NCI-H2196 treated with DMSO at 0.1 percent for 48 hours (cell line): ENCODE data around the gene CYTH4.
"Not testable (repeated sequence)": the region's sequence is repeated elsewhere in the genome, so short reads cannot be mapped to it uniquely, and the experiment has no call there.

Experiments used
- DNase-seq: peaks from one replicate; lab custom pipeline; 2025; ENCODE audit not compliant: unreplicated experiment; lab: John Stamatoyannopoulos, UW

CYTH4 gene, protein sequence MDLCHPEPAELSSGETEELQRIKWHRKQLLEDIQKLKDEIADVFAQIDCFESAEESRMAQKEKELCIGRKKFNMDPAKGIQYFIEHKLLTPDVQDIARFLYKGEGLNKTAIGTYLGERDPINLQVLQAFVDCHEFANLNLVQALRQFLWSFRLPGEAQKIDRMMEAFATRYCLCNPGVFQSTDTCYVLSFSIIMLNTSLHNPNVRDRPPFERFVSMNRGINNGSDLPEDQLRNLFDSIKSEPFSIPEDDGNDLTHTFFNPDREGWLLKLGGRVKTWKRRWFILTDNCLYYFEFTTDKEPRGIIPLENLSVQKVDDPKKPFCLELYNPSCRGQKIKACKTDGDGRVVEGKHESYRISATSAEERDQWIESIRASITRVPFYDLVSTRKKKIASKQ

DNA sequence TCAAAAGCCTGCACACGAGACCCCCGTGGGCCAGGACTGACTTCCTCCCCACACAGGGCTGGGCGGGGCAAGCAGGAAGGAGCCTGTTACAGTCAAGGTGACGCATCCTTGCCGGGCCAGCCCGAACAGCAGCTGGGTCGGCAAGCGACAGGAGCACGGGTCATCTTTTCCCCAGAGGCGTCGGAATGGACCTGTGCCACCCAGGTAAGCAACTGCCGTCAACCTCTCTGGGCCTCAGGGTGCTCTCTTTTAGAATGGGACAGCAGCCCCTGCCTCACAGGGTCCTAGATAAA, at the start of gene CYTH4:
Gene CYTH4 (plus strand): TSS at position 124 of the 293 bp plus-strand sequence. CDS start 62 bp downstream, at position 186.
- no peak for DNase-seq

DNA sequence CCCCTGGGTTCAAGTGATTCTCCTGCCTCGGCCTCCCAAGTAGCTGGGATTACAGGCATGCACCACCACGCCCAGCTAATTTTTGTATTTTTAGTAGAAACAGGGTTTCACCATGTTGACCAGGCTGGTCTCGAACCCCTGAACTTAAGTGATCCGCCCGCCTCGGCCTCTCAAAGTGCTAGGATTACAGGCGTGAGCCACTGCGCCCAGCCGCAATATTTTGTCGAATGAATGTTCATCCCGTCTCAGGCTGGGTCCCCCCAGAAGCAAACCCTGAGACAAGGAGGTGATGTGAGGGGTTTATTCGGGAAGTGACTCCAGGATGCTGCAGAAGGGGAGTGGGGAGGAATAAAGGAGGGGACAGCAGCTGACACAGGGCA, 48.9 kb upstream of the CYTH4 start:
- DNase-seq, result not testable (repeated sequence)

DNA sequence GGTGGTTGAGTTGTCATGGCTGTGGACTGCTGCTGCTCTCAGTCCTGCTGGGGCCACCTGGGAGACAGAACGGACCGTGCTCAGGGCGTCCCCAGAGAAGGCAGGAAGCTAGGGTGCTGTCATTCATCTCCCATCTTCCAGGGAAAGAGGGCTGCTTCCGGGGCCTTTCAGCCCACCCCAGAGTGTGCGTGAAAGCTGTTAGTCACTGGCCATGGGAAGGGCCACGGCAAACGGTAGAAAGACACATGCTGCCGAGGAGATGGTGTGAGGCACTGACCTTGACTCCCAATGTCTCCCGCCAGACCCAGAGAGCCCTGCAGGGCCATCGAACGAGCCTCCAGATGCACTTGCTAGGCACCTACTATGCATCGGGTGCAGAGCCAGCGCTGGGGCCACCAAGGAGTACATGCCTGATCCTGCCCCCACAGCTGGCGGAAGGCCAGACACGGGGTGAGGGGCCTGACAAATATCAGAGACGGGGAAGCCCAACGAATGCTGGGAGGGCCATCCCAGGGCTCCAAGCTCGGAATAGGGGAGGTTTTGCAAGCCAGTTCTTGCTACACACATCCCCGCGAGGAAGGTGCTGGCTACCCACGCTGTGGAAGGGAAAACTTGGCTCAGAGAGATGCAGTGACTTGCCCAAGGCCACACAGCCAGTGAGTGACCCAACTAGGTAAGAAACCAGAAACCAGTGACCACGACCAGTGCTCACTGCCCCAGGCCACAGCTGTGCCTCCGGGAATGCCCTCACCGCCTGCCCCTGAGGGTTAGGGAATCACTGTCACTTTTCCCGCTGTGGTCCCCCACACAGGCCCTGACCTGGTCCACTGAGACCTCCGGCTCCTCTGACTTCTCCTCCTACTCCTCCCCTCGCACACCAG, 48.3 kb upstream of the CYTH4 start:
- DNase-seq, result no peak

DNA sequence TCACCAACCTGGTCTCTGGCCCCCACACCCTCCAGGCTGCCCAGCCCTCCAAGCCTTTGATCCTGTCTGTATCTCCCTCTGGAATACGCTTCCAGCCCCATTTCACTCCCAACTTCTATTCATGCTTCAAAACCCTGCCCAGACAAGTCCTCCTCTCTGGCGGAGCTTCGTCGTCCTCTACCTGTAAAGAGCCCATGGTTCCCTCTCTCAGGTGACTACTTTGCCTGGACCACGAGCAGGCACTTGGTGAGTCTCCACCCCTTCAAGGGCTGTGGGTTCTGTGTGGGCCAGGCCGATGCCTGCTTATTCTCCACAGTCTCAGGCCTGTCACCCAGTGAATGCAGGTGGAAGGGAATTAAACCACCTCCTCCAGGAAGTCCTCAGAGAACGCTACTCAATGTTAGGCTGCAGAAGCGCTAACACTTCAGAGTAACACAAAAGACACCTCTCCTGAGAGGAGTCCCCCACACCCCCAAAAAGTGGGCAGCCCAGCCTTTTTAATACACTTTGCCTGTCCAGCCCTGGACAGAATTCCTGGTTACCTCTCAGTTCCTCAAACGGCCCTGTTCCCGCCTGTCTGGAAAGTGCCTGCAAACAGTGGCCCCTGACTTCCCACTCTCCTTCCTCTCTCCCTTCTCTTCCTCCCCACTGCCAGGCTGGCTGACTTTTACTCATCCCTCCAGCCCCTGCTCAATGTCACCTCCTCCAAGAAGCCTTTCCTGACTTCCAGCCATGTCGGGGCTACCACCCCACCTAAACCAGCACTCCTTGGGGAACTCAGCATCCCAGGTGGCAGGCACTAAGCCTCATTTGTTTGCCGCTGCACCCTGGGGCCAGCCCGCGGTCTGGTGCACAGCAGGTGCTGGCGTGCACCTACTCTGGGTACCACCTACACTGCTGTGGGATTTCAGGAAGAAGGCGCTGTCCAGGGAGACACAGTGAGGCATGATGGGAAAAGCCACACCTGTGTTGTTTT, 47.3 kb upstream of the CYTH4 start:
- no peak for DNase-seq

DNA sequence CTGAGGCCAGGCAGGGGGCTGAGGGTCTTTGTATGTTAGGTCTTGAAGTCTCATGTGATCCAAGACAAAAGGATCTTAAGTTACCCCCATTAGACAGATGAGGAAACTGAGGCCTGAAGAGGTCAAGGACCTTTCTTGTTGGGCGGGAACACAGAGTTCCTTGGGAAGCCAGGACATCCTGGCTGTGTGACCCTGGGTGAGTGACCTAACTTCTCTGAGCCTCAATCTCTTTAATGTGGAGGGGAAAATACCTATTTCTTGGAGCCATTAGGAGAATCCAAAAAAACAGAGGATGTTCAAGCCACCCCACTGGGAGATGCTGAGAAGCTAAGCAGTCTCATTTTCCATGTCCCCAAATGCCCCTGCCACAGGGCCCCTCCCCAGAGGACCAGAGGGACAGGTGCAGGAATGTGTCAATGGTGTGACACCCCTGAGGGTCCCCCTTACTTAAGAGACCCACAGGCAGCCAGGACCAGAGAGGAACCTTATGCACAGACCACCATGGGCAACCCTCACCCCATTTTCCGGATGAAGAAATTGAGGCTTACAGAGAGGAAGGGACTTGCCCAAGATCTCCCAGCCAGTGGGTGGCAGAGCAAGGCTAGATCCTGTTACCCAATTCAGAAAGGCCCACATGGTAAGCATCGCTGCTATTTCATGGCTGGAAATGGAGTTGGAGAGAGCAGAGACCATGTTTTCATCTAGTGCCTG, 46.3 kb upstream of the CYTH4 start:
- no peak for DNase-seq

DNA sequence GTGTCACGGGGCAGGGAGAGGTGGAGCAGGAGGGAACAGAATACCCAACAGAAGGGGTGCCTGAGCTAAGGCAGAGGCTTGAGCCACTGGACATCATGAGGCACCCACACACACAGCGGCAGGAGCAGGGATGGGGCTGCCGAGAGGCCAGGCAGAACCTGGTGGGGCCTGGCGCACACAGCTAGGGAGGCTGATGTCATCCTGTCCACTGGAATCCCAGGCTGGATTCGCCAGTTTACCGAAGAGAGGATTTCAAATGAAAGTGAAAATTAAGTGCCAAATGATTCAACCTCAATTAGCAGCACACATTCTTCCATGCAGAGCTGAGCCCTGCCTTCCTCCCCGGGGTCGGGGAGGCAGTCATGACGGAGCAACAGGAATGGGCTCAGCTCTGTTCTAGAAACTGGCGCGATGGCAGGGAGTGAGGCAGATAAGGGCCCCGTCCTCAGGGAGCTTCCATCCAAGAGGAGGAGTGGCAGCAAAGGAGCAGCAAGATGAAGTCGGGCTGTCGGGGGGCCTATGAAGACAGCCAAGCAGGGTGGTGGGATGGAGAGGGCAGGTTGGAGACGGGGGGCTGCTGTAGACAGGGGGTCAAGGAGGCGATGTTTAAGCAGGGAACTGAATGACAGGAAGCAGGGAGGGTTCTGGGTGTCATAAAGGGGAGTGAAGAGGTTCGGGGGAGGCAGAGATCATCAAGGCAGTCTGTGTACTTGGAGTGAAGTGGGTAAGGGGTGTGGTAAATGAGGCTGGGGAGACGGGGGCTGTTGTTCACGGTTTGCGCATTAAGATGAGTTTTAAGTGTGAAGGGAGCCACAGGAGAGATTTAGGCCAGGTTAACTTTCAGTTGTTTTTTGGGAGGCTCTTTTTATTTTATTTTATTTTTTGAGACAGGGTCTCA, 44.7 kb upstream of the CYTH4 start:
- DNase-seq, result no peak

DNA sequence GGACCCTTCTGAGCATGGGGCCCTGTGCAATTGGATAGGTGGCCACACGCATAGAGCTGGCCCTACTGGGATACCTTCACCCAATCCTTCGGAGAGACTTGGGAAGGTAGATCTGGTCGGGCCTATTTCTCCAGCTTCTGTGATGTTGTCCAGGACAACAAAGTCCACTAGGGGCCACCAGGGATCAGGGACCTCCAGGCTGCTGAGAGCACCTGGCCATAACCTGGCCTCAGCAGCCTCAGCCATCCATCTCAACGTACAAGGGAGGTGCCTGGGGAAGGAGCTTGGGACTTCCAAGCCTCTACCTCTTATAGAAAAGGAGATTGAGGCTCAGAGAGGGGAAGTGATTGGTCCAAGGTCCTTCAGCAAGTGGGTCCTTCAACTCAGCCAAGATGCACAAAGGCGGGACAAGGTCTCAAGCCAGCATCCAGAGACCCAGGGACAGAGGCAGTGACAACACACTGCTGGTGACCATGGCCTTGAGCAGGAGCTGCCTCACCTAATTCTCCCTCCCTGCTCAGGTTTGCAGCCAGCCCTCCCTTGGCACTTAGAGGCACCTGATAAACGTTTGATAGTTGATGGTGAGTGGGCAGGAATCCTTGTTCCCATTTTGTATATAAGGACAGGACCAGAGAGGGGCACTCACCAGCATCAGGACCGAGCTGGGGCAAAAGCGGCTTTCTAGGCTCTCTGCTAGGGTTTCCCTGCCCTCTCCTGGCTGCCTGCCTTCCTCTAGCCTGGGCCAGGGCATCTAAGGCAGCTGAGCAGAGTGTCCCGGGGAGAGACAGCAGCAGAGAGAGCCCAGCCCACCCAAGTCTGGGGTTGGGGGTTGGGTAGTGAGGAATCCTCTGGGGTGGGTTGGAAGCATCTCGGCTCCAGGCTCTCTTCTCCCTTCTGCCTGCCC, 42.7 kb upstream of the CYTH4 start:
- no peak for DNase-seq

DNA sequence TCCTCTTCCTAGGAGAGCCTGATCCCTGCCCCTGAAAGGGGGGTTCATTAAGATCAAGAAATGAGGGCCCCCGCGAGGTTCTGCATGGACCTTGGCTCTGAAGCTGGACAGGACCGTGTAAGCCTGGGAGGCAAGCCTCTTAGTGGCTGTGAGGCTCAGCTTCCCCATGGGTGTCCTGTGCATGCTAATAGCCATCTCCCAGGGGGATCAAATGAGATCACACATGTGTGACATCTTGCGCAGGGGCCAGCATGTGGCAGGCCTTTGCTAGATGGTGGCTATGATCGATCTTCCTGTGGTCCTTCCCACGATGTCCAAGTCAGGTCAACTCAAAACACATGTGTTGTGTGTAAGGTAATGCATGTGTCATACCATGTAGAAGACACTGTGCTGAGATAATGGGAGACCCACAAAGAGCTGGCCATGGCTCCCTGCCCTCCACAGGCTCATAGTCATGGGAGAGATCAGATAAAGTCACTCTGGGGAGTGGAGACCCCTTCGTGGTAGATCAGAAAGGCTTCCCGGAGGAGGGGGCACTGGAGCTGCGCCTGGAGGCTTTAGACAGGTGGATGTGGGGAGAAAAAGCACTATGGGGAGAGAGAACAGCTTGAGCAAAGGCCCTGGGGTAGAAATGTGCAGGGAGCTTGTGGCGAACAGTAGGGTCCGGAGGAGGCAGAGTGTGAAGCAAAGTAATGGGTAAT, 41.9 kb upstream of the CYTH4 start:
- no peak for DNase-seq

DNA sequence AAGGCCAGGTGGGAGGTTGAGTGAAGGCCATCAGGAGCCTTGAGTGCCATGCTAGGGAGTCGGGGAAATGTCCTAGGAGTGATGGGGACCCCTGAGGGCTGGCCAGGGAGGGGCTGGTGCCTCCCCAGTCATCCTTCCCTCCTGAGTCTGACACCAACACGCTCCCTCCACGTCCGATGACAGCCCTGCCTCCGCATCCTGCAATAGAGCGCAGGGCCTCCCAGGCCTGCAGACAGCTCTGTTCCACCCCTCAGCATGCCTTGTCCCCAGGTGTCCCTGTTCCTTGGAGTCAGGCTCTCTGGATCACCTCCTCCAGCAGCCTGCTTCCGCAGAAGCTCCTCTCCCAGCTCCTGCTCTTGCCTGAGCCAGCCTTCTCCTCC, 41.4 kb upstream of the CYTH4 start:
- DNase-seq, result no peak

DNA sequence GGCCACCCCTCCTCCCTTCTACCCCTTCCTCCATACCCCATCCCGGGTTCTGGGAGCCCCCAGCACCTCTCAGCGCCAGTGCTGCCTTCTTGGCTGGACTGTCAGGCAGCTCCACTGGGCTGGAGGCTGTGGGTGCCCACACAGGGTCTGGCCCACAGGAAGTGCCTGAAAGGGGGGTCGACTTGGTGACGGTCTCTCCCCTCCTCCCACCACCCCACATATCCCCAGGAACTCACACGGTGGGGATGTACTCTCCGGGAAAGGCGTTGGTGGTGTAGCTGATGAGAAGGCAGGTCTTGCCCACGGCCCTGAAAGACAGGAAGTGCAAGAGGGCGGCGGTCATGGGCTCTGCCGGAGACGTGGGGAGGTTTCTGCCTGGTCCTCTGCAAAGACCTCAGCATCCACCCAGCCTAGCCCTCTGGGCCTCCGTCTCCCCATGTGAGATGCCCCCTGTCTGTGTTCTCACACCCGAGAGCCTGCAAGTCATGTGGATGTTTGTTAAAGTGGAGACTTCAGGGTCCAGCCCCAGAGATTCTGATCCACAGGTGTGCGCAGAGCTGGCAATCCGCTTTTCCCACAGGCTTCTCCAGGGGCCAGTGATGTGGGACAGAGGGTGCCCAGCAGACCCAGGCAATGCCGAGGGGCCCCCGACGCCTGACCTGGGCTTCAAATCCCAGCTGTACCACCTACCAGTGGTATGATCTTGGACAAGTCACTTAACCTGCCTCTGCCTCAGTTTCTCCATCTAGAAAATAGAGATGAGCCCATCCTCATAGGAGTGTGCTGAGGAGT, 40.8 kb upstream of the CYTH4 start:
- no peak for DNase-seq

DNA sequence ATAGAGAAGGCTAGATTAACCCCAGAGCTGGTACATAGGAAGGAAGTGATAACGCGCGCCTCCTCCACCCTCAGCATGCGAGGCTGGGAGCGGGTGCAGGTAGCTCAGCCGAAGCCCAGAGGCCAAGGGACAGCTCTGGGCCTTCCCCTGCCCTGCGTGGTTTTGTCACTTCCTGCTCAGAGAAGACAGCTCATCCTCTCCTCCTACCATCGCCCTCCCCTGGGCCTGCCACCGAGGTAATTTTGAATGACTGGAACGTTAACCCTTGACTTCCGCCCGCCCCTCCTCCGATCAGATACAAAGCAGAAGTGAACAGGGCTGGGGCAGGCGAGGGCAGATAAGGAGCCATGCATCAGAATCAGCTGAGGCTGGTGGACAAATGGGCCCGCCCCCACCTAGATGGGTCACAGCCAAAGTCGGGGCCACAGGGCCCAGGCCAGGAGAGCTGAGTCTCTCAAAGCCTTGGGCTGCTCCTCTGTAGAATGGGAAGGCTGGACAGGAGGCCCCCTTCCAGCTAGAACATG, 39.9 kb upstream of the CYTH4 start:
- no peak for DNase-seq

DNA sequence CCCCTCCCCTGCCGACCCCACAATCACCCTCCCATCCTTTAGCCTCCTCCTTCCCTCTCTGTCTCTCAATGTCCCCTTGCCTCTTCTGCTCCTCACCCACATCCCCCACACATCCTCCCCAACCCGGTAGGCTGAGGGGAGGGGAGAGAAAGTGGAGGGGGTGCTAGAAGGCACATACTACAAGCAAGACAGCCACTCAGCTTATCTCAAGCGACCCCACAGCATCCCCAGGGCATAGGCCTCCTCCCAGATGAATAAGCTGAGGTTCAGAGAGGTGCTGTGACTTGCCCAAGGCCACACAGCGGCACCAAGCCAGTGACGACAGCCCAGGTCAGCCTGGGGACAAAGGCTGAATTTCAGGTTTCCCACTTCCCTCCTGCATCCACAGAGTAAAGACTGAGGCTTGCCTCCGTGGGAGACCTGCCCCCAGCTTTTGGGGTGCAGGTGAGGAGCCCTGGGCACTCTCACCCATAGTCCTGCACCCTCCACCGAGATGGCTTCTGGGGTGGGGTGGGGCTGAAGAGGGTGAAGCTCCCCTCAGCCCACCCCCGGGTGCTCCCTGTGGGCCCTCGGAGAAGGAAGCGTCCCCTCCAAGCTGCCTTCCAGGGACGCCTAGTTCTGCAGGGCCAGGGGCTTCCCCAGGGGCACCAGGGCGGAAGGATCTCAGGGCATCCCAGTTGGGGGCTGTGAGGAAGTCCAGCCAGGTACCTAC, 38.8 kb upstream of the CYTH4 start:
- DNase-seq, result no peak

DNA sequence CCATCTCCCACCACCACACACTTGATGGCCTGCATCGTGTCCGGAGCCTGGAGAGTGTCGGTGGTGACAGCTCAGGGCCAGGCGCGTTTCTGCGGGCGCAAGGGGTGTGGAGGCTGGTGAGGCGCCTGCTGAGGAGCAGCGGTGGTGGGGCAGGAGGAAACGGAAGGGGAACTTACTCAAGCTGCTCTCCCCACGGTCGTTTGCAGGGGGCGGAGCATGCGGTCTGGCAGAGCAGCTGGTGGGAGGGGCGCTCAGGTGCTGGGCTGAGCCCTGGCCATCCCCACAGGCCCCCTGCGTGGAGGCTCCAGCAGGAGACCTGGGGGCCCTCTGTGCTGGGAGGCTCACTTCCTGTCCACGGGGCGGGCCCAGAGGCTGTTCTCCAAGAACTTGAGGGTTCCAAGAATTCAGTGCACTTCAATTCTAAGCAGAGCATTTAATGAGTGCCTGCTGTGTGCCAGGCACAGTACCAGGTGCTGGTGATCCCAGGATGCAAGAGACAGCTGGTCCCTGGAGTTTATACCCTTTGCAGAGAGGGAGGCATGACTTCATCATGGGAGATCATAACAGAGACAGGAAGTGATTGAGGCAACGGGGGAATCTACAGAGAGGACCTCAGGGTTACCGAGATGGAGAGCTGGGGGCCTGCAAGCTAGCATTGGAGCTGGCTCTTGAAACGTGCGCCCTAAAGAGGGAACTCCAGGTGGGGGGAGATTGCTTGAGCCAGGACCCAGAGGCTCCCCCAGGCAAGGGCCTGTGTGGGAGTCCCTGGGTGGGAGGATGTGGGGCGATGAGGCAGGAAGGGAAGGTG, 38.0 kb upstream of the CYTH4 start, which contains the start of gene RAC2:
Gene RAC2 (minus strand): TSS at position 156 of the 808 bp plus-strand sequence. CDS start 121 bp downstream, at position 35.
- no peak for DNase-seq

DNA sequence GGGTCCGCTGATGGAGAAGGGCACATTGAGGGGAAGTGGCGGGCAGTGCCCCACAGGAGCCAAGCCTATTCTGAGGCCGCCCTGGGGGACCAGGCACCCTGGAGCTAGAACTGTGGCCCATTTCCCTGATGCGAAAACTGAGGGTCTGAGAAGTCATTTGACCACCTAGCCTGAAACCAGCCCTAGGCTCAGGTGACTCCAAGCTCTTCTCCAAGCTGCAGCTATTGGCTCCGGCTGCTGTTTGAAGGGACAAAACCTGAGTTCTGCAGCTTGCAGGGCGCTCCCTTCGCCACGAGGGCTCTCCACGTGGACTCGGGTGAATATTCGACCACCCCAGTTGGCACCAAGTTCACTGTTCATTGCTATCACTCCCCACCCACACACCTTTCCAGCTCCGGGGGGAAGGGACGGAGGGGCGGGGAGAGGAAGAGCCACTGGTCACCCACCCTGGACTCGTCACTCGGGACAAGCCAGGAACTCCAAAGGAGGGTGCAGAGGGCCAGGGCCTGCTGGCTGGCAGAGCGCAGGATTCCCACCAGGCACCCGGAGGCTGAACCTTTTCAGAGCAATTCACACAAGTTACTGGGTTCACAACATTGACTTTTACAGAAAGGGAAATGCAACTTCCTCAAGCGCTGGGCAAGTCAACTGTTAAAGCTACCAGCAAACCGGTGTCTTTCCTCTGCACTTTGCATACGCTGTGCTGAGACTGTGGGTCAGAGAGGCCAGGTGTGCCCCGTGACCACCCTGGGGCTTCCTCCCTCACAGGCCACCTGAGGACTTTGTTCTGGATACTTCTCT, 37.2 kb upstream of the CYTH4 start:
- DNase-seq, result no peak

DNA sequence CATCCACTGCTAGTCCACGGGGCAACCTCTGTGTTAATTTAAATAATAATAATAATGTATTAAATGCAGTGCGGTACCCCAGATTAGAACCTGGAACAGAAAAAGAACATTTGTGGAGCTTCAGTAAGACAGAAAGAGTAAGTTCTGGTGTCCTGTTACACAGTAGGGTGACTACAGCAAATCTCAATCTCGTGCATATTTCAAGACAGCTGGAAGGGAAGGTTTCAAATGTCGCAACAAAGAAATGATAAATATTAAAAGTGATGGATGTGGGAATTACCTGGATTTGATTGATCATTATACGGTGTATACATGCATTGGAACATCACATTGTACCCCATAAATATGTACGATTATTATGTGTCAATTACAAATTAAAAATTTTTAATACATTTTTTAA, 36.6 kb upstream of the CYTH4 start:
- DNase-seq, result no peak
